SK-N-SH (cell line): ENCODE data around the gene SDC3.
"Not testable (repeated sequence)": the region's sequence is repeated elsewhere in the genome, so short reads cannot be mapped to it uniquely, and the experiment has no call there.

ENCODE experiments used
- EP300 ChIP-seq, 2 experiments: IDR thresholded peaks; 2 replicates each; pipeline versions ENCODE4 v1.4.0 to v1.6.1; 2012; ENCODE audit warnings: borderline replicate concordance in 1 of 2, low read depth in 1 of 2, low read length in 1 of 2
- EZH2phosphoT487 ChIP-seq: fragments of 200-600 bp; sonication (generic); IDR thresholded peaks from 2 replicates; pipeline ENCODE4 v1.6.1; 2017; ENCODE audit warnings: low read depth, mixed run types, mild to moderate bottlenecking, antibody characterized with exemption, moderate library complexity, borderline replicate concordance
- MAX ChIP-seq: IDR thresholded peaks from 2 replicates; pipeline ENCODE4 v1.4.0; 2012; ENCODE audit warnings: low read depth
- POLR2AphosphoS5 ChIP-seq: IDR thresholded peaks from 2 replicates; pipeline ENCODE4 v1.6.1; 2012; ENCODE audit warnings: low read depth, low read length
- RAD21 ChIP-seq: IDR thresholded peaks from 2 replicates; pipeline ENCODE4 v1.6.1; 2012; ENCODE audit warnings: mild to moderate bottlenecking, low read length
- SMC3 ChIP-seq: IDR thresholded peaks from 2 replicates; pipeline ENCODE4 v1.6.1; 2012; ENCODE audit warnings: low read depth, low read length, improper control_type of control experiment
- TCF12 ChIP-seq: IDR thresholded peaks from 2 replicates; pipeline ENCODE4 v1.4.0; 2012

GRCh38 chr1:30949487-30949838 is 40.9 kb upstream of the SDC3 start:
- TF ChIP-seq SMC3; POLR2AphosphoS5; EP300 (IDR thresholded peaks at IDR 0.05; ENCODE audit: borderline replicate concordance in 1 of 2, low read depth in 1 of 2, low read length in 1 of 2); EZH2phosphoT487; TCF12; RAD21; MAX: not testable (repeated sequence)
